Astrocyte (in vitro differentiated cells and primary cell): ENCODE measurements around the gene MMP12. TPM values are rescaled to one million over a fixed set of nuclear protein-coding genes. Genes with fewer than 3 reads are reported as not detected.
"Not testable (repeated sequence)": the region's sequence is repeated elsewhere in the genome, so short reads cannot be mapped to it uniquely, and the experiment has no call there.

Experiments used
- DNase-seq: peaks from one replicate; pipeline ENCODE4 v3.0.0-alpha.2; 2010; ENCODE audit warnings: low read depth
- FAIRE-seq: peaks from 2 replicates; lab custom pipeline; 2011; peaks lifted over from hg19 to GRCh38; lab: Jason Lieb, UNC
- H2AFZ ChIP-seq: 2 replicates; pipeline ENCODE4 v1.6.0; 2012; ENCODE audit warnings: low read depth, low read length, inconsistent platforms
- H3K27ac ChIP-seq: 2 replicates; pipeline ENCODE4 v1.5.1; 2011; ENCODE audit warnings: low read depth, low read length, inconsistent platforms
- H3K27me3 ChIP-seq: 2 replicates; pipeline ENCODE4 v1.6.0; 2011; ENCODE audit warnings: low read length, inconsistent platforms; ENCODE audit not compliant: insufficient read depth
- H3K36me3 ChIP-seq: 2 replicates; pipeline ENCODE4 v1.5.1; 2011; ENCODE audit warnings: low read length, inconsistent platforms; ENCODE audit not compliant: insufficient read depth
- H3K4me1 ChIP-seq: 2 replicates; pipeline ENCODE4 v1.5.1; 2011; ENCODE audit warnings: low read length, inconsistent platforms; ENCODE audit not compliant: insufficient read depth
- H3K4me2 ChIP-seq: 2 replicates; pipeline ENCODE4 v1.6.0; 2012; ENCODE audit warnings: low read length, inconsistent platforms
- H3K4me3 ChIP-seq: 2 replicates; pipeline ENCODE4 v1.5.1; 2011; ENCODE audit warnings: low read depth, mild to moderate bottlenecking, low read length, inconsistent platforms; ENCODE audit not compliant: insufficient read depth
- H3K79me2 ChIP-seq: 2 replicates; pipeline ENCODE4 v1.6.0; 2012; ENCODE audit warnings: mild to moderate bottlenecking, low read length, inconsistent platforms; ENCODE audit not compliant: insufficient read depth
- H3K9ac ChIP-seq: 2 replicates; pipeline ENCODE4 v1.6.0; 2012; ENCODE audit warnings: mild to moderate bottlenecking, low read length, inconsistent platforms
- H3K9me3 ChIP-seq: 2 replicates; pipeline ENCODE4 v1.5.1; 2012; ENCODE audit warnings: low read depth, mild to moderate bottlenecking, low read length, inconsistent platforms; ENCODE audit not compliant: insufficient read depth
- H4K20me1 ChIP-seq: 2 replicates; pipeline ENCODE4 v1.6.0; 2012; ENCODE audit warnings: low read length, inconsistent platforms; ENCODE audit not compliant: insufficient read depth
- H3K27ac Mint-ChIP-seq: one replicate; pipeline ENCODE4 v1.8.0; 2021; ENCODE audit warnings: mild to moderate bottlenecking, mixed read lengths; ENCODE audit not compliant: unreplicated experiment
- H3K27me3 Mint-ChIP-seq: one replicate; pipeline ENCODE4 v1.8.0; 2021; ENCODE audit warnings: low read depth, mixed read lengths; ENCODE audit not compliant: unreplicated experiment
- H3K36me3 Mint-ChIP-seq: one replicate; pipeline ENCODE4 v1.8.0; 2021; ENCODE audit warnings: low read depth, mixed read lengths; ENCODE audit not compliant: unreplicated experiment
- H3K4me1 Mint-ChIP-seq: one replicate; pipeline ENCODE4 v1.8.0; 2021; ENCODE audit warnings: low read depth, mixed read lengths; ENCODE audit not compliant: unreplicated experiment
- H3K4me3 Mint-ChIP-seq: one replicate; pipeline ENCODE4 v1.8.0; 2021; ENCODE audit warnings: mild to moderate bottlenecking, moderate library complexity, mixed read lengths; ENCODE audit not compliant: unreplicated experiment
- H3K9me3 Mint-ChIP-seq: one replicate; pipeline ENCODE4 v1.8.0; 2021; ENCODE audit warnings: mild to moderate bottlenecking, mixed read lengths; ENCODE audit not compliant: unreplicated experiment
- EZH2 ChIP-seq: IDR thresholded peaks from 2 replicates; pipeline ENCODE4 v1.6.1; 2012; ENCODE audit warnings: mild to moderate bottlenecking, low read length, inconsistent platforms; ENCODE audit not compliant: insufficient read depth
- total RNA-seq: library from RNA; stranded (reverse); gene quantifications from 2 replicates; pipeline ENCODE4 v1.2.1, GENCODE V29; 2021
- TF ChIP-seq, protein P1 (sequence below): IDR thresholded peaks from 2 replicates; pipeline ENCODE4 v1.5.1; 2011; ENCODE audit warnings: low read depth, mild to moderate bottlenecking, inconsistent platforms, low read length, moderate library complexity; ENCODE audit not compliant: insufficient read depth

The MMP12 gene
- total RNA-seq, 1 donor from 2014 or later = not detected

DNA sequence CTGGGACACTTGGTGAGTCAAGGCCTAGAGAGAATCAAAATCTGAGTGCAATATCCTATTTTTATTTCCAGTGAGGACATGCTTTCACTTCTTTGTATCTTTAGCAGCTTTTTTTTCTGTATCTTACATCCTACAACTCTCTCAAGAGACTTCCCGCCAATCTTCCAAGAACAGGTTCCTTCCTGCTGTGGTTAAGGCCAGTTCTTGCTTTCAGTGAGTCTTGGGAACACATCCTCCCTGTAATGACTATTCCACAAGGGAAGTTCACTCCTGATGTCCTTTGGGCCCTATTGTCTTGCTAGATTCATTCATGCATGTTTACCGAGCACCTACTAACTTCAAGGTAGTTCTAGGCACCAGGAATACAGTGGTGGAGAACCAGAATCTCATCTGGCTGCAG is 3.8 kb upstream of the MMP12 start:
- Mint-ChIP-seq H3K4me1 (no peaks in the 10 kb centered on the region), H3K36me3 (no peaks in the 10 kb centered on the region), H3K9me3 (peaks cover 7% of the 10 kb centered on the region), H3K27ac (no peak overlapping the region), H3K27me3 (no peaks in the 10 kb centered on the region), H3K4me3 (no peak overlapping the region)
- Histone ChIP-seq H3K4me2 (no peak overlapping the region), H3K79me2 (no peaks in the 10 kb centered on the region), H3K9ac (no peak overlapping the region), H3K4me1 (no peaks in the 10 kb centered on the region), H3K4me3 (no peak overlapping the region), H3K27ac (no peak overlapping the region), H3K9me3 (no peaks in the 10 kb centered on the region), H2AFZ (no peak overlapping the region), H3K27me3 (no peaks in the 10 kb centered on the region), H3K36me3 (no peaks in the 10 kb centered on the region), H4K20me1 (no peaks in the 10 kb centered on the region)
- no peak for DNase-seq
- no peak for TF ChIP-seq EZH2
- TF ChIP-seq, protein P1, sequence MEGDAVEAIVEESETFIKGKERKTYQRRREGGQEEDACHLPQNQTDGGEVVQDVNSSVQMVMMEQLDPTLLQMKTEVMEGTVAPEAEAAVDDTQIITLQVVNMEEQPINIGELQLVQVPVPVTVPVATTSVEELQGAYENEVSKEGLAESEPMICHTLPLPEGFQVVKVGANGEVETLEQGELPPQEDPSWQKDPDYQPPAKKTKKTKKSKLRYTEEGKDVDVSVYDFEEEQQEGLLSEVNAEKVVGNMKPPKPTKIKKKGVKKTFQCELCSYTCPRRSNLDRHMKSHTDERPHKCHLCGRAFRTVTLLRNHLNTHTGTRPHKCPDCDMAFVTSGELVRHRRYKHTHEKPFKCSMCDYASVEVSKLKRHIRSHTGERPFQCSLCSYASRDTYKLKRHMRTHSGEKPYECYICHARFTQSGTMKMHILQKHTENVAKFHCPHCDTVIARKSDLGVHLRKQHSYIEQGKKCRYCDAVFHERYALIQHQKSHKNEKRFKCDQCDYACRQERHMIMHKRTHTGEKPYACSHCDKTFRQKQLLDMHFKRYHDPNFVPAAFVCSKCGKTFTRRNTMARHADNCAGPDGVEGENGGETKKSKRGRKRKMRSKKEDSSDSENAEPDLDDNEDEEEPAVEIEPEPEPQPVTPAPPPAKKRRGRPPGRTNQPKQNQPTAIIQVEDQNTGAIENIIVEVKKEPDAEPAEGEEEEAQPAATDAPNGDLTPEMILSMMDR = no peak
- no peak for FAIRE-seq

DNA sequence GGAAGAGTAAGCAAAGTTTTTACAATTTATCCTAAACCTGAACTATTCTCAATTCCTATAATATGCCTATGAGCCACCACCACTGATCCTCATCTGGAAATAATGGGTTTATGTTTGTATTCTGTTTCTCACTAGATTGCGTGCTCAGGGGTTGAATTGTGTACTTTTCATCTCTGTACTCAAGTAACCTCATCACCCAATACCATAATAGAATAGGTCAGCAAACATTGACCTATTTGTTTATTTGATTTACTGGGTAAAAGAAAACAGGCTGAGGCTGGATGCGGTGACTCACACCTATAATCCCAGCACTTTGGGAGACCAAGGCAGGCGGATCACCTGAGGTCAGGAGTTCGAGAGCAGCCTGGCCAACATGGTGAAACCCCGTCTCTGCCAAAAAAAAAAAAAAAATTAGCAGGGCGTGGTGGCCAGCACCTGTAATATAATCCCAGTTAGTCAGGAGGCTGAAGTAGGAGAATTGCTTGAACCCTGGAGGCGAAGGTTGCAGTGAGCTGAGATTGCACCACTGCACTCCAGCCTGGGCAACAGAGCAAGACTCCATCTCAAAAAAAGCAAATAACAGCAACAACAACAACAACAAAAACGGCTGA is 5.3 kb downstream of the MMP12 start:
- not testable (repeated sequence) for H3K27me3 ChIP-seq, H3K79me2 ChIP-seq, H3K36me3 ChIP-seq, DNase-seq, H3K27ac ChIP-seq, H3K9me3 ChIP-seq, H3K4me3 Mint-ChIP-seq, H3K36me3 Mint-ChIP-seq, H3K27ac Mint-ChIP-seq, H4K20me1 ChIP-seq, H3K4me2 ChIP-seq, H3K9me3 Mint-ChIP-seq, H3K27me3 Mint-ChIP-seq, FAIRE-seq, H3K4me1 Mint-ChIP-seq, H3K4me1 ChIP-seq, H3K9ac ChIP-seq, H3K4me3 ChIP-seq, H2AFZ ChIP-seq

DNA sequence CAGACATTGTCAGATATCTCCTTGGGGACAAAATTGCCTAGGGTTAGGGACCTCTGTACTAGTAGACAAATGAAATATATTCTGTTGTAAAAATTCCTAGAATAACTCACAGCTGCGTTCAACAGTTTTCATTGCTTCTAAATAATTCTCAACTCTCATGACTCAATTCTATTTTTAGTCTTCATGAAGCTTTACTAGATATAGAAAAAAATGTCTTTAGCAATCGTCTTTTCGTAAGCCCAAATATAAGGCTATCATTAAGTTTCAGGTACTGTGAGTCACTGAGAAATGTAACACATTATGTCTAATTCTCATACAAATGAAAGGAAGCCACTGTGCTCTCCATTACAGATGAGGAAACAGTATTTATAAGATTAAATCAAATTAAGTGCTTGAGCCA is 6.4 kb downstream of the MMP12 start:
- H3K4me1 ChIP-seq = no peaks in the 10 kb centered on the region
- H3K9me3 ChIP-seq = no peaks in the 10 kb centered on the region
- FAIRE-seq (no peak), DNase-seq (peak; percentile 54)
- H3K9me3 Mint-ChIP-seq = no peaks in the 10 kb centered on the region
- H3K27ac ChIP-seq = no peak overlapping the region
- TF ChIP-seq, protein P1 = no peak
- TF ChIP-seq EZH2 = no peak
- no peaks in the 10 kb centered on the region for H4K20me1 ChIP-seq
- peak overlapping the region; percentile 13 for H3K4me2 ChIP-seq
- no peaks in the 10 kb centered on the region for H3K4me1 Mint-ChIP-seq
- no peak overlapping the region for H3K27ac Mint-ChIP-seq
- no peaks in the 10 kb centered on the region for H3K27me3 Mint-ChIP-seq
- H3K4me3 Mint-ChIP-seq = no peak overlapping the region
- no peak overlapping the region for H2AFZ ChIP-seq
- no peak overlapping the region for H3K9ac ChIP-seq
- no peaks in the 10 kb centered on the region for H3K36me3 Mint-ChIP-seq
- H3K79me2 ChIP-seq = no peaks in the 10 kb centered on the region
- H3K27me3 ChIP-seq = no peaks in the 10 kb centered on the region
- no peak overlapping the region for H3K4me3 ChIP-seq
- no peaks in the 10 kb centered on the region for H3K36me3 ChIP-seq
